GM12878 (cell line): ENCODE measurements around the gene SYTL5. TPM values are rescaled to one million over a fixed set of nuclear protein-coding genes. Genes with fewer than 3 reads are reported as not detected.

Experiments
- ATAC-seq: fragments of 200-7000 bp; cut with Tn5 transposase; 3 replicates; pipeline ENCODE4 v1.9.1; 2020; ENCODE audit warnings: mild to moderate bottlenecking, moderate library complexity
- BruUV-seq: library from RNA; stranded (reverse); fragments of 400-500 nt; replicated peaks from 2 replicates; lab custom pipeline; 2021; lab: Mats Ljungman, UMichigan
- CTCF ChIA-PET: fragments of 300-600 bp; sonication (Branson Sonifier 250); formaldehyde crosslinking; extraction: SDS; loops from one replicate; lab custom pipeline; 2021; ENCODE audit warnings: inconsistent platforms; lab: Yijun Ruan, JAX
- POLR2A ChIA-PET: fragments of 350-600 bp; formaldehyde crosslinking; extraction: SDS; loops from one replicate; lab custom pipeline; 2021; ENCODE audit warnings: inconsistent platforms; lab: Charles Lee
- RAD21 ChIA-PET: fragments of 300-600 bp; sonication (Branson Sonifier 250); formaldehyde crosslinking; loops from one replicate; lab custom pipeline; 2023; ENCODE audit warnings: antibody characterized with exemption; ENCODE audit not compliant: unreplicated experiment; lab: Charles Lee
- SMC1A ChIA-PET: fragments of 300-600 bp; sonication (Branson Sonifier 250); formaldehyde crosslinking; loops from one replicate; lab custom pipeline; 2023; ENCODE audit not compliant: unreplicated experiment, uncharacterized antibody; lab: Charles Lee
- DNase-seq: peaks from one replicate; pipeline ENCODE4 v3.0.0-alpha.2; 2011; ENCODE audit warnings: low read depth, low spot score
- FAIRE-seq: peaks from 3 replicates; lab custom pipeline; 2011; peaks lifted over from hg19 to GRCh38; lab: Jason Lieb, UNC
- H2AFZ ChIP-seq: 2 replicates; pipeline ENCODE4 v1.6.0; 2011; ENCODE audit warnings: low read depth, low read length, control low read depth; ENCODE audit not compliant: control insufficient read depth
- H3K27ac ChIP-seq: 2 replicates; pipeline ENCODE4 v1.5.1; 2011; ENCODE audit warnings: control low read depth; ENCODE audit not compliant: control insufficient read depth, insufficient read depth
- H3K27me3 ChIP-seq, 2 experiments: replicated peaks in 1 of 2; 2 replicates each; pipeline versions ENCODE4 v1.6.0 to v1.6.1; 2011; ENCODE audit warnings: low read length in 1 of 2; ENCODE audit not compliant: control insufficient read depth in 2 of 2, insufficient read depth in 2 of 2
- H3K36me3 ChIP-seq, 2 experiments: 2 replicates each; pipeline ENCODE4 v1.5.1; 2011; ENCODE audit warnings: low read length in 1 of 2; ENCODE audit not compliant: control insufficient read depth in 2 of 2, insufficient read depth in 2 of 2
- H3K4me1 ChIP-seq: 2 replicates; pipeline ENCODE4 v1.6.1; 2011; ENCODE audit warnings: mild to moderate bottlenecking, low read length, moderate library complexity, mixed read lengths; ENCODE audit not compliant: control insufficient read depth, insufficient read depth
- H3K4me2 ChIP-seq: 2 replicates; pipeline ENCODE4 v1.6.0; 2011; ENCODE audit warnings: control low read depth; ENCODE audit not compliant: control insufficient read depth, insufficient read depth
- H3K4me3 ChIP-seq: fragments of 200-600 bp; sonication (generic); 2 replicates; pipeline ENCODE4 v1.5.1; 2016
- H3K79me2 ChIP-seq: 2 replicates; pipeline ENCODE4 v1.6.0; 2011; ENCODE audit warnings: low read length; ENCODE audit not compliant: control insufficient read depth, insufficient read depth
- H3K9ac ChIP-seq: 2 replicates; pipeline ENCODE4 v1.8.0; 2011; ENCODE audit warnings: low read length, control low read depth, mixed read lengths; ENCODE audit not compliant: control insufficient read depth, insufficient read depth
- H3K9me3 ChIP-seq: replicated peaks from 3 replicates; pipeline ENCODE4 v1.5.1; 2011; ENCODE audit warnings: mild to moderate bottlenecking, low read length; ENCODE audit not compliant: control insufficient read depth, insufficient read depth
- H4K20me1 ChIP-seq: 2 replicates; pipeline ENCODE4 v1.6.0; 2011; ENCODE audit not compliant: control insufficient read depth, insufficient read depth
- IKZF2 ChIP-seq, 2 experiments: fragments of 450-650 bp; IDR thresholded peaks; 2 replicates each; pipeline ENCODE4 v1.6.1; 2017; ENCODE audit warnings: mild to moderate bottlenecking in 2 of 2, moderate library complexity in 2 of 2
- PAX8 ChIP-seq: fragments of 450-650 bp; IDR thresholded peaks from 2 replicates; pipeline ENCODE4 v1.6.1; 2017; ENCODE audit warnings: mild to moderate bottlenecking, moderate library complexity
- ZBTB40 ChIP-seq: fragments of 450-650 bp; IDR thresholded peaks from 2 replicates; pipeline ENCODE4 v1.6.1; 2016; ENCODE audit warnings: mild to moderate bottlenecking, moderate library complexity, borderline replicate concordance
- WGBS: methylation state at CpG from one replicate; pipeline ENCODE4 v1.1.6; 2016; ENCODE audit warnings: low lambda C conversion rate; ENCODE audit not compliant: insufficient replicate concordance, insufficient coverage; ENCODE audit errors: missing lambda C conversion rate; 5-methylcytosine and 5-hydroxymethylcytosine counted together
- in situ Hi-C: fragments of 300-500 bp; cut with MboI; formaldehyde crosslinking; loops from 9 replicates; pipeline ENCODE4 v1.14.3; 2018; ENCODE audit warnings: mixed read lengths
- intact Hi-C: fragments of 100-400 bp; cut with micrococcal nuclease; formaldehyde crosslinking; loops from one replicate; pipeline ENCODE4 v1.14.2; 2022; ENCODE audit not compliant: unreplicated experiment
- polyA plus RNA-seq, 11 experiments: library from polyadenylated mRNA; depleted of rRNA in 4 of 11; unstranded in 6 of 11; stranded (reverse) in 5 of 11; fragments of >200 nt; fragmentation: Nextera tagmentation in 4 of 11; fragmentation: Illumina TruSeq in 1 of 11; extraction: Ambion mirVana in 4 of 11; extraction: Trizol in 1 of 11; gene quantifications; 1 replicate in 1 of 11; 2 replicates in 10 of 11; pipeline versions ENCODE4 v1.2.1 to v1.2.3, GENCODE V29; 2011 to 2016; ENCODE audit warnings: inconsistent platforms in 2 of 11, missing spikeins in 2 of 11, low read depth in 1 of 11
- total RNA-seq, 4 experiments: library from RNA; depleted of rRNA in 3 of 4; stranded (reverse); fragments of >200 nt in 3 of 4; fragmentation: Illumina TruSeq in 1 of 4; extraction: Trizol in 1 of 4; gene quantifications; 2 replicates each; pipeline versions ENCODE4 v1.2.1 to v1.2.3, GENCODE V29; 2013 to 2021

Gene SYTL5
- total and polyA plus RNA-seq, 10 of the 15 experiments (the other 5 are each of a cell fraction or from before 2014, with no cell fraction given), result 0.01 to 0.20 (median 0.04) TPM; not detected in 3

- ChIA-PET SMC1A (no interaction called here), POLR2A (no interaction called here), RAD21 (no interaction called here), CTCF (no interaction called here)
- no peaks in the 10 kb centered on the region for H3K79me2 ChIP-seq
- no peak overlapping the region for H3K9ac ChIP-seq
- no peak for ATAC-seq
- no peaks in the 10 kb centered on the region for H3K4me1 ChIP-seq
- H2AFZ ChIP-seq, result no peak overlapping the region
- H3K4me3 ChIP-seq, result no peak overlapping the region
- H3K27ac ChIP-seq, result no peak overlapping the region
- DNase-seq, result no peak
- no peaks in the 10 kb centered on the region for H3K27me3 ChIP-seq
- no peak overlapping the region for H3K4me2 ChIP-seq
- no peaks in the 10 kb centered on the region for H4K20me1 ChIP-seq
- FAIRE-seq, result no peak
- no peaks in the 10 kb centered on the region for H3K9me3 ChIP-seq
- TF ChIP-seq PAX8 (no peak), IKZF2 (IDR thresholded peaks at IDR 0.05) (no peak), ZBTB40 (no peak)
- WGBS, result 56% methylated on average over 6 of the region's 6 CpGs
- no peaks in the 10 kb centered on the region for H3K36me3 ChIP-seq
- BruUV-seq, result no TSS peak
- intact Hi-C loops, result loop anchor here (10.0 kb wide), 1 partner anchor 166 kb away; no protein-coding TSS in a partner anchor
- in situ Hi-C loops, result no loop called here
Measured at GRCh38 chrX:38108364-38108763, 102.0 kb downstream of the SYTL5 start.
